ENCODE data around the gene CDK16. TPM values are rescaled to one million over a fixed set of nuclear protein-coding genes. Genes with fewer than 3 reads are reported as not detected.
A peak's percentile ranks its signal among the peaks of the same experiment; 100 is the strongest.

Gene CDK16
- total RNA-seq, 1 donor from 2014 or later = 80.6 TPM

- DNase-seq (ENCODE audit: low spot score) = peak; percentile 37
Observed at GRCh38 chrX:47184486-47184885, 34.0 kb upstream of the CDK16 start.

- DNase-seq (ENCODE audit: low spot score) = no peak
Observed at GRCh38 chrX:47185241-47185640, 33.2 kb upstream of the CDK16 start.

GRCh38 chrX:47186096-47186740 lies 32.3 kb upstream of the CDK16 start:
- no peak for DNase-seq (ENCODE audit: low spot score)

GRCh38 chrX:47187106-47187677 lies 31.3 kb upstream of the CDK16 start:
- no peak for DNase-seq (ENCODE audit: low spot score)

GRCh38 chrX:47189906-47190305 lies 28.6 kb upstream of the CDK16 start:
- DNase-seq (ENCODE audit: low spot score) = no peak

GRCh38 chrX:47190445-47191269 lies 27.8 kb upstream of the CDK16 start:
- DNase-seq (ENCODE audit: low spot score) = no peak

- DNase-seq (ENCODE audit: low spot score) = no peak
Observed at GRCh38 chrX:47191331-47191730, 27.1 kb upstream of the CDK16 start.

- no peak for DNase-seq (ENCODE audit: low spot score)
Observed at GRCh38 chrX:47191806-47192401, 26.6 kb upstream of the CDK16 start.

- DNase-seq (ENCODE audit: low spot score) = peak; percentile 99
Observed at GRCh38 chrX:47193475-47194193, 24.8 kb upstream of the CDK16 start, which contains the start of gene UBA1. UBA1 (plus strand) TSS chrX:47193829; CDS start chrX:47198803, 4,974 bp downstream.

GRCh38 chrX:47194194-47194787 lies 24.2 kb upstream of the CDK16 start:
- DNase-seq (ENCODE audit: low spot score) = no peak

- no peak for DNase-seq (ENCODE audit: low spot score)
Observed at GRCh38 chrX:47196098-47196497, 22.4 kb upstream of the CDK16 start.

GRCh38 chrX:47197526-47197925 lies 21.0 kb upstream of the CDK16 start:
- no peak for DNase-seq (ENCODE audit: low spot score)

GRCh38 chrX:47198026-47198686 lies 20.3 kb upstream of the CDK16 start:
- DNase-seq (ENCODE audit: low spot score) = no peak

GRCh38 chrX:47198687-47199080 lies 19.8 kb upstream of the CDK16 start:
- no peak for DNase-seq (ENCODE audit: low spot score)

- DNase-seq (ENCODE audit: low spot score) = no peak
Observed at GRCh38 chrX:47199286-47199685, 19.2 kb upstream of the CDK16 start.

- no peak for DNase-seq (ENCODE audit: low spot score)
Observed at GRCh38 chrX:47200385-47201150, 17.9 kb upstream of the CDK16 start.

- DNase-seq (ENCODE audit: low spot score) = no peak
Observed at GRCh38 chrX:47201345-47201944, 17.0 kb upstream of the CDK16 start.

GRCh38 chrX:47202316-47202715 lies 16.2 kb upstream of the CDK16 start:
- no peak for DNase-seq (ENCODE audit: low spot score)

- no peak for DNase-seq (ENCODE audit: low spot score)
Observed at GRCh38 chrX:47202877-47203276, 15.6 kb upstream of the CDK16 start.
